WTC11 (cell line): ENCODE results near the gene C10orf90. TPM values are rescaled to one million over a fixed set of nuclear protein-coding genes. Genes with fewer than 3 reads are reported as not detected.

Source experiments
- ATAC-seq: fragments of 200-7000 bp; cut with Tn5 transposase; 2 replicates; pipeline ENCODE4 v1.10.0; 2021; ENCODE audit warnings: mild to moderate bottlenecking, moderate library complexity
- CTCF ChIA-PET: fragments of 300-600 bp; sonication (Branson Sonifier 250); formaldehyde crosslinking; loops from one replicate; lab custom pipeline; 2021; ENCODE audit warnings: antibody characterized with exemption; lab: Charles Lee
- POLR2A ChIA-PET: fragments of 350-600 bp; sonication (Branson Sonifier 250); formaldehyde crosslinking; loops from one replicate; lab custom pipeline; 2021; ENCODE audit warnings: antibody characterized with exemption; lab: Charles Lee
- DNase-seq: peaks from one replicate; pipeline ENCODE4 v3.0.0; 2021; ENCODE audit warnings: low spot score
- H3K27ac Mint-ChIP-seq: 2 replicates; pipeline ENCODE4 v1.8.0; 2021; ENCODE audit warnings: mixed read lengths
- H3K27me3 Mint-ChIP-seq: 2 replicates; pipeline ENCODE4 v1.8.0; 2021; ENCODE audit warnings: low read depth, mild to moderate bottlenecking, moderate library complexity, mixed read lengths
- H3K36me3 Mint-ChIP-seq: 2 replicates; pipeline ENCODE4 v1.8.0; 2021; ENCODE audit warnings: mixed read lengths
- H3K4me1 Mint-ChIP-seq: 2 replicates; pipeline ENCODE4 v1.8.0; 2022; ENCODE audit warnings: mixed read lengths
- H3K4me3 Mint-ChIP-seq: 2 replicates; pipeline ENCODE4 v1.8.0; 2021; ENCODE audit warnings: mild to moderate bottlenecking, moderate library complexity, mixed read lengths
- H3K9me3 Mint-ChIP-seq: 2 replicates; pipeline ENCODE4 v1.8.0; 2021; ENCODE audit warnings: mixed read lengths
- ARID4B ChIP-seq: sonication (generic); formaldehyde crosslinking; IDR thresholded peaks from 2 replicates; pipeline ENCODE4 v1.8.0; 2023; ENCODE audit warnings: missing genetic modification reagents, mild to moderate bottlenecking, borderline replicate concordance
- CBFB ChIP-seq: sonication (generic); formaldehyde crosslinking; IDR thresholded peaks from 2 replicates; pipeline ENCODE4 v1.8.1; 2022; ENCODE audit warnings: mild to moderate bottlenecking, low read depth, missing genetic modification reagents
- FOXK1 ChIP-seq: sonication (generic); formaldehyde crosslinking; IDR thresholded peaks from 2 replicates; pipeline ENCODE4 v1.8.0; 2022; ENCODE audit warnings: mild to moderate bottlenecking, moderate library complexity, missing genetic modification reagents
- FOXP4 ChIP-seq: sonication (generic); formaldehyde crosslinking; IDR thresholded peaks from 2 replicates; pipeline ENCODE4 v1.8.0; 2022; ENCODE audit warnings: mild to moderate bottlenecking, missing genetic modification reagents
- GRHL2 ChIP-seq: fragments of 250-450 bp; sonication (Bioruptor Pico); IDR thresholded peaks from 2 replicates; pipeline ENCODE4 v1.8.0; 2022; ENCODE audit warnings: mild to moderate bottlenecking, moderate library complexity; ENCODE audit not compliant: insufficient replicate concordance, severe bottlenecking
- MAX ChIP-seq: sonication (generic); formaldehyde crosslinking; IDR thresholded peaks from 2 replicates; pipeline ENCODE4 v1.8.0; 2022; ENCODE audit warnings: mild to moderate bottlenecking, missing genetic modification reagents
- MXD4 ChIP-seq: fragments of 250-450 bp; sonication (Bioruptor Pico); IDR thresholded peaks from 2 replicates; pipeline ENCODE4 v1.8.0; 2021; ENCODE audit warnings: mild to moderate bottlenecking, moderate library complexity, borderline replicate concordance
- NFE2L1 ChIP-seq: sonication (generic); formaldehyde crosslinking; IDR thresholded peaks from 2 replicates; pipeline ENCODE4 v1.8.1; 2023; ENCODE audit warnings: missing genetic modification reagents
- USF1 ChIP-seq: sonication (generic); formaldehyde crosslinking; IDR thresholded peaks from 2 replicates; pipeline ENCODE4 v1.8.0; 2022; ENCODE audit warnings: mild to moderate bottlenecking, missing genetic modification reagents
- ZNF121 ChIP-seq: sonication (generic); formaldehyde crosslinking; IDR thresholded peaks from 2 replicates; pipeline ENCODE4 v1.8.0; 2023; ENCODE audit warnings: missing genetic modification reagents
- ZNF416 ChIP-seq: fragments of 250-450 bp; sonication (Bioruptor Pico); IDR thresholded peaks from 2 replicates; pipeline ENCODE4 v1.9.0; 2021; ENCODE audit warnings: mild to moderate bottlenecking, inconsistent platforms
- ZSCAN18 ChIP-seq: fragments of 250-450 bp; sonication (Bioruptor Pico); IDR thresholded peaks from 2 replicates; pipeline ENCODE4 v2.1.2; 2022; ENCODE audit warnings: mild to moderate bottlenecking, moderate library complexity
- total RNA-seq: library from RNA; stranded (reverse); gene quantifications from 3 replicates; pipeline ENCODE4 v1.2.3, GENCODE V29; 2021
- TF ChIP-seq, protein P1 (sequence below): fragments of 250-450 bp; sonication (Bioruptor Pico); conservative IDR thresholded peaks from 2 replicates; pipeline ENCODE4 v1.9.0; 2021; ENCODE audit warnings: mild to moderate bottlenecking
- TF ChIP-seq, protein P2 (sequence below): sonication (generic); formaldehyde crosslinking; IDR thresholded peaks from 2 replicates; pipeline ENCODE4 v1.8.0; 2023; ENCODE audit warnings: missing genetic modification reagents
- TF ChIP-seq, protein P3 (sequence below): sonication (generic); formaldehyde crosslinking; IDR thresholded peaks from 2 replicates; pipeline ENCODE4 v1.8.1; 2023; ENCODE audit warnings: mild to moderate bottlenecking, missing genetic modification reagents, borderline replicate concordance

Gene C10orf90
- total RNA-seq, 1 experiment from 2014 or later, result 0.85 TPM

GRCh38 chr10:126565871-126566270, 104.6 kb downstream of the C10orf90 start:
- peaks cover 24% of the 10 kb centered on the region for H3K36me3 Mint-ChIP-seq
- no peak overlapping the region for H3K4me3 Mint-ChIP-seq
- ChIA-PET CTCF (no interaction called here), POLR2A (no interaction called here)
- DNase-seq, result no peak
- no peak for ATAC-seq
- peaks cover 26% of the 10 kb centered on the region for H3K9me3 Mint-ChIP-seq
- no peak for TF ChIP-seq MXD4 (CRISPR knock-in tag)
- no peak for TF ChIP-seq ARID4B (CRISPR knock-in tag)
- TF ChIP-seq NFE2L1, result no peak
- no peak for TF ChIP-seq GRHL2 (CRISPR knock-in tag)
- no peak for TF ChIP-seq FOXK1
- no peak for TF ChIP-seq MAX (CRISPR knock-in tag)
- TF ChIP-seq ZNF416 (CRISPR knock-in tag), result no peak
- no peak for TF ChIP-seq USF1 (CRISPR knock-in tag)
- TF ChIP-seq FOXP4 (CRISPR knock-in tag), result no peak
- TF ChIP-seq, protein P1, sequence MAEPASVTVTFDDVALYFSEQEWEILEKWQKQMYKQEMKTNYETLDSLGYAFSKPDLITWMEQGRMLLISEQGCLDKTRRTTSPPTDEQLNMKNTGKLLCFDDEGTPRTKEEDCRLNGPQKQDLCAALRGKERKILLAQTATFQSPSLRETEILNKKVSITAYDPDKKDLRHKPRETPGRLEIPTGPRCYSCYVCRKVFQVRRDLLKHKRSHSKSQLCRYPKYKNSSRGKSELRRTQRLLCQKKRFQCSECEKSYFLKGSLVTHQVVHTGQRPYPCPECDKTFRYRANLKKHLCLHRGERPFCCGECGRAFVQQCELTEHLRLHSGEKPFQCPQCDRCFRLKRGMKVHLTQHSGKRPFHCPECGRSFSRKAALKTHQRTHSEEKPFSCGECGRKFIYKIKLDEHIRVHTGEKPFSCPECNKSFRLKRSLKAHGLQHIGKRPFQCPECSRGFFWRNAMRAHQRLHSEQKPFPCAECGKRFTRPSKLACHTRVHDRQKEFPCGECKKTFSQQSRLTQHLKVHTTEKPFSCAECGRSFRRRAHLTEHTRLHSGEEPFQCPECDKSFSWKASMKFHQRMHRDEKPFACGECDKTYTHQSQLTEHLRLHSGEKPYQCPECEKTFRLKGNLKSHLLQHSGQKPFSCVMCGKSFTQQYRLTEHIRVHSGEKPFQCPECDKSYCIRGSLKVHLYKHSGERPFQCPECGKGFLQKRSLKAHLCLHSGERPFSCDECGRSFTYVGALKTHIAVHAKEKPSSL (CRISPR knock-in tag), result no peak
- TF ChIP-seq, protein P2, sequence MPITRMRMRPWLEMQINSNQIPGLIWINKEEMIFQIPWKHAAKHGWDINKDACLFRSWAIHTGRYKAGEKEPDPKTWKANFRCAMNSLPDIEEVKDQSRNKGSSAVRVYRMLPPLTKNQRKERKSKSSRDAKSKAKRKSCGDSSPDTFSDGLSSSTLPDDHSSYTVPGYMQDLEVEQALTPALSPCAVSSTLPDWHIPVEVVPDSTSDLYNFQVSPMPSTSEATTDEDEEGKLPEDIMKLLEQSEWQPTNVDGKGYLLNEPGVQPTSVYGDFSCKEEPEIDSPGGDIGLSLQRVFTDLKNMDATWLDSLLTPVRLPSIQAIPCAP (CRISPR knock-in tag), result no peak
- TF ChIP-seq, protein P3, sequence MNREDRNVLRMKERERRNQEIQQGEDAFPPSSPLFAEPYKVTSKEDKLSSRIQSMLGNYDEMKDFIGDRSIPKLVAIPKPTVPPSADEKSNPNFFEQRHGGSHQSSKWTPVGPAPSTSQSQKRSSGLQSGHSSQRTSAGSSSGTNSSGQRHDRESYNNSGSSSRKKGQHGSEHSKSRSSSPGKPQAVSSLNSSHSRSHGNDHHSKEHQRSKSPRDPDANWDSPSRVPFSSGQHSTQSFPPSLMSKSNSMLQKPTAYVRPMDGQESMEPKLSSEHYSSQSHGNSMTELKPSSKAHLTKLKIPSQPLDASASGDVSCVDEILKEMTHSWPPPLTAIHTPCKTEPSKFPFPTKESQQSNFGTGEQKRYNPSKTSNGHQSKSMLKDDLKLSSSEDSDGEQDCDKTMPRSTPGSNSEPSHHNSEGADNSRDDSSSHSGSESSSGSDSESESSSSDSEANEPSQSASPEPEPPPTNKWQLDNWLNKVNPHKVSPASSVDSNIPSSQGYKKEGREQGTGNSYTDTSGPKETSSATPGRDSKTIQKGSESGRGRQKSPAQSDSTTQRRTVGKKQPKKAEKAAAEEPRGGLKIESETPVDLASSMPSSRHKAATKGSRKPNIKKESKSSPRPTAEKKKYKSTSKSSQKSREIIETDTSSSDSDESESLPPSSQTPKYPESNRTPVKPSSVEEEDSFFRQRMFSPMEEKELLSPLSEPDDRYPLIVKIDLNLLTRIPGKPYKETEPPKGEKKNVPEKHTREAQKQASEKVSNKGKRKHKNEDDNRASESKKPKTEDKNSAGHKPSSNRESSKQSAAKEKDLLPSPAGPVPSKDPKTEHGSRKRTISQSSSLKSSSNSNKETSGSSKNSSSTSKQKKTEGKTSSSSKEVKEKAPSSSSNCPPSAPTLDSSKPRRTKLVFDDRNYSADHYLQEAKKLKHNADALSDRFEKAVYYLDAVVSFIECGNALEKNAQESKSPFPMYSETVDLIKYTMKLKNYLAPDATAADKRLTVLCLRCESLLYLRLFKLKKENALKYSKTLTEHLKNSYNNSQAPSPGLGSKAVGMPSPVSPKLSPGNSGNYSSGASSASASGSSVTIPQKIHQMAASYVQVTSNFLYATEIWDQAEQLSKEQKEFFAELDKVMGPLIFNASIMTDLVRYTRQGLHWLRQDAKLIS, result no peak
- no peak for TF ChIP-seq CBFB
- no peak for TF ChIP-seq ZNF121 (CRISPR knock-in tag)
- TF ChIP-seq ZSCAN18 (CRISPR knock-in tag), result no peak
- H3K27ac Mint-ChIP-seq, result no peak overlapping the region
- peaks cover 3% of the 10 kb centered on the region for H3K27me3 Mint-ChIP-seq
- H3K4me1 Mint-ChIP-seq, result peaks cover 55% of the 10 kb centered on the region
